ENCODE data around the gene ZNF121. TPM values are rescaled to one million over a fixed set of nuclear protein-coding genes. Genes with fewer than 3 reads are reported as not detected.

The ZNF121 gene
- total RNA-seq, result 23.8 and 24.1 TPM in 2 replicates

DNA sequence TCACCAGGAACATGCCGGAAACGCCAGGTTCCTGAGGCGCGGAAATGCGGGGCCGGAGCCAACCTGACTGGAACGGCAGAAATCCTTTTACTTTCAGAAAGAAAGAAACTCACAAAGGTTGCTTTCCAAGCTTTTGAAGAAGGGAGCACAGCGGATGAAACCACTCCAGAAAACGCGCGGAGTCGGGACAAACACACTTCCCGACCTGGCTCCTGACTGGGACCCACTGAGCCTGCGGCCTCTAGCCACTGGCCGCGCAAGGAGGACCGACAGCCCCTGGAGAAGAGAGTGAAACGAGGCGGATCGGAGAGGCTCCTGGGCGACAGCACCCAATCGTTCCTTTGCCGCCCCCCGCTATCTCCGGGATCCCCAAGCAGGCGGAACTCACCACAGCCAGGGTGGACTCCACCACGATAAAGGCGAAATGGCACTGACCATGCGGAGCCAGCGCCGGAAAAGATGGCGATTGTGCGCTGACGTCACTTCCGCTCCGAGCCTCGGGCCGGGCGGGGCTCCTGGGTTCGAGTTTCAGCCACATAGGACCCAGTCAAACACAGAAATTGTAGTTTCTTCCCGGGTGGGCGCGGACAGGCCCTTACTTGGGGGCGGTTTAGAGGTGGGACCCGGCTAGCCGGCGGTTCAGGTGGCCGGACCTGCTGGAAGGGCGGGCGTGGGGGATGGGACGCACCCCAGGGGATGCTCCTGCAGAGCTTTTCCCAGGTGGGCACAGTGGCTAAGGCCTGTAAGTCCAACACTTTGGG is at the start of gene ZNF121:
Gene ZNF121 (minus strand): TSS at position 432 of the 761 bp plus-strand sequence. CDS start 16,407 bp downstream, outside the sequence.
- H3K4me3 ChIP-seq (ENCODE audit: low read depth, low read length), result peak within 1 kb of the TSS; percentile 77
- no peak for DNase-seq (ENCODE audit: low read depth)
- no peak for TF ChIP-seq CTCF (conservative IDR thresholded peaks at IDR 0.05; ENCODE audit: low read depth, low read length)

GRCh38 chr19:9627856-9628255 is 43.6 kb upstream of the ZNF121 start:
- no peak for TF ChIP-seq CTCF (conservative IDR thresholded peaks at IDR 0.05; ENCODE audit: low read depth, low read length)
- H3K4me3 ChIP-seq (ENCODE audit: low read depth, low read length), result no peak overlapping the region
- no peak for DNase-seq (ENCODE audit: low read depth)

GRCh38 chr19:9622531-9622930 is 38.2 kb upstream of the ZNF121 start:
- no peak for TF ChIP-seq CTCF (conservative IDR thresholded peaks at IDR 0.05; ENCODE audit: low read depth, low read length)
- peak overlapping the region; percentile 79 for H3K4me3 ChIP-seq (ENCODE audit: low read depth, low read length)
- peak; percentile 3 for DNase-seq (ENCODE audit: low read depth)

- no peak for TF ChIP-seq CTCF (conservative IDR thresholded peaks at IDR 0.05; ENCODE audit: low read depth, low read length)
- DNase-seq (ENCODE audit: low read depth), result peak; percentile 69
- peak within 1 kb of the TSS; percentile 79 for H3K4me3 ChIP-seq (ENCODE audit: low read depth, low read length)
These were observed 37.1 kb upstream of the ZNF121 start, which contains the start of gene ZNF561 for GRCh38 chr19:9621156-9622037. ZNF561 (minus strand) TSS chr19:9621232; CDS start chr19:9619456, 1,776 bp downstream.

DNA sequence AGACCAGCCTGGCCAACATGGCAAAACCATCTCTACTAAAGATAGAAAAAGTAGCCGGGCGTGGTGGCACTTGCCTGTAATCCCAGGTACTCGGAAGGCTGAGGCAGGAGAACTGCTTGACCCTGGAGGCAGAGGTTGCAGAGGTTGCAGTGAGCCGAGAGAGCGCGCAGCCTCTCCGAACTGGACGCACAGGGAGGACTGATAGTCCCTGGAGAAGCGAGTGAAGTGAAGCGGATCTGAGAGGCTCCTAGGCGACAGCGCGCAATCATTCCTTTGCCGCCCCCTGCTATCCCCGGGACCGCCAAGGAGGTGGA is 36.5 kb upstream of the ZNF121 start:
- peak overlapping the region; percentile 79 for H3K4me3 ChIP-seq (ENCODE audit: low read depth, low read length)
- no peak for TF ChIP-seq CTCF (conservative IDR thresholded peaks at IDR 0.05; ENCODE audit: low read depth, low read length)
- no peak for DNase-seq (ENCODE audit: low read depth)

DNA sequence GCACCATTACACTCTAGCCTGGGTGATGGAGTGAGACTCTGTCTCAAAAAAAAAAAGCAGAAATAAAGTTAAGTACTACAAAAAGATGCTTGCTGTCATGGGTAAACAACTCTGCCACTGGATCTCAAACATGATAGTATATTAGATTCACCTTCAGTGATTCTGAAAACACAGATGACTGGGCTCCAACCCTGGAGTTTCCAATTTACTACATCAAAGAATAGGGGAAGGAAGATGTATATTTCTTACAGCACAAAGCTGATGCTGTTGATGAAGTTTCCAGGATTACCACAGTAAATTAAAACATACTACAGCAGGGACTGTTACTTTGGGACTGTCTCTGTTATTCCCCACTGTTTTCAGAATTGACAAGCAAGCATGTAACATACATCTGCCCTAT is 31.5 kb upstream of the ZNF121 start:
- no peak for TF ChIP-seq CTCF (conservative IDR thresholded peaks at IDR 0.05; ENCODE audit: low read depth, low read length)
- no peak overlapping the region for H3K4me3 ChIP-seq (ENCODE audit: low read depth, low read length)
- DNase-seq (ENCODE audit: low read depth), result no peak

Data from epithelial cell of proximal tubule (primary cell).